Mesodermal cell (in vitro differentiated cells): Measurements from ENCODE around the gene TMEM114.
"Not testable (repeated sequence)": the region's sequence is repeated elsewhere in the genome, so short reads cannot be mapped to it uniquely, and the experiment has no call there.

ENCODE experiments used
- H3K27ac ChIP-seq: 2 replicates; pipeline ENCODE4 v1.7.0; 2013; ENCODE audit warnings: mild to moderate bottlenecking, low read depth, low read length, moderate library complexity; ENCODE audit not compliant: severe bottlenecking
- H3K36me3 ChIP-seq: 2 replicates; pipeline ENCODE4 v1.7.1; 2013; ENCODE audit warnings: mild to moderate bottlenecking, low read length, moderate library complexity; ENCODE audit not compliant: control insufficient read depth, insufficient read depth
- H3K4me1 ChIP-seq: one replicate; pipeline ENCODE4 v1.7.1; 2013; ENCODE audit warnings: mild to moderate bottlenecking, low read length; ENCODE audit not compliant: insufficient read depth, control insufficient read depth, poor library complexity, severe bottlenecking
- H3K4me3 ChIP-seq: 2 replicates; pipeline ENCODE4 v1.7.0; 2013; ENCODE audit warnings: low read length, control low read depth, mild to moderate bottlenecking; ENCODE audit not compliant: insufficient read depth, poor library complexity, severe bottlenecking; ENCODE audit errors: extremely low read depth
- H3K9me3 ChIP-seq: 2 replicates; pipeline ENCODE4 v1.7.1; 2013; ENCODE audit warnings: mild to moderate bottlenecking, low read length, moderate library complexity; ENCODE audit not compliant: control insufficient read depth
- WGBS, 2 experiments: methylation state at CpG; one replicate each; pipeline ENCODE4 v1.1.5; 2013; ENCODE audit warnings: missing lambda C conversion rate in 2 of 2; ENCODE audit not compliant: insufficient coverage in 2 of 2; 5-methylcytosine and 5-hydroxymethylcytosine counted together

Gene TMEM114

DNA sequence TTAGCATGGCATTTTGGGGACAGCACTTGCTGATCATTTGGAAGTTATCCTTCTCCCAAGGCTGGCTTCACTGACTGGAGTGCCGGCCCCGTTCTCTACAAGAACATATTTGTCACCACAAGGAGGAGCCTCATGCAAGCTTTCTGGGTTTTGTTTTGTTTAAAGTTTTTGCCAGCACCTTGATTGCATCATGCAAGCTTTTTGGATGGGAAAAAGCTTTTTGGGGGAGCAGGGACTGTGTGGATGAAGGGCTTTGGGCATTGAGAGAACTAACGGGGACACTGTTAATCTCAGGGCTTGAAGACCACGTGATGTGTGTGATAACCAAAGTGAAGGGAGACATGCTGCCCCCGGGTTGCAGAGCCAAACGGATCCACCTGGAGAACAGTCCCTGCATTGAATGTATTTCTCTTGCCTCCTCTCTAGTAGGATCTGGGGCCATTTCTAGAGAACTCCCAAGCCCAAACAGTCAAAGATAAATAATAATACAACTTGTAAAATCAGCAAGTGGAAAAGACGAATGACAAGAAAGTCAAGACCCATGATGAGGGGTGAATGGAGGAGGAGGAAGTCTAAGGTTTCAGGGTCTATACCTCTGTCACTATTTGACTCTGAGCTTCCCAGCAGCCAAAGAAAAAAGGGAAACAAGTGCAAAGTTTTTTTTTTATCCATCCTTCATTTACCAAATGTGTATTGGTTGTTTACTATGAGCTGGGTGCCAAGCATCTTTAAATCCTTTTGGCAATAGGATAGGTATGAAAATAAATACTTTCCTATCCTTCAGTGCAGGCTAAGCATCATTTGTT, 17.2 kb downstream of the TMEM114 start:
- H3K4me3 ChIP-seq = no peak overlapping the region
- 36 to 69% methylated on average over 4 to 6 of the region's 7 CpGs for WGBS, 2 experiments
- H3K27ac ChIP-seq = no peak overlapping the region
- no peaks in the 10 kb centered on the region for H3K9me3 ChIP-seq
- no peaks in the 10 kb centered on the region for H3K36me3 ChIP-seq
- peaks cover 23% of the 10 kb centered on the region for H3K4me1 ChIP-seq

DNA sequence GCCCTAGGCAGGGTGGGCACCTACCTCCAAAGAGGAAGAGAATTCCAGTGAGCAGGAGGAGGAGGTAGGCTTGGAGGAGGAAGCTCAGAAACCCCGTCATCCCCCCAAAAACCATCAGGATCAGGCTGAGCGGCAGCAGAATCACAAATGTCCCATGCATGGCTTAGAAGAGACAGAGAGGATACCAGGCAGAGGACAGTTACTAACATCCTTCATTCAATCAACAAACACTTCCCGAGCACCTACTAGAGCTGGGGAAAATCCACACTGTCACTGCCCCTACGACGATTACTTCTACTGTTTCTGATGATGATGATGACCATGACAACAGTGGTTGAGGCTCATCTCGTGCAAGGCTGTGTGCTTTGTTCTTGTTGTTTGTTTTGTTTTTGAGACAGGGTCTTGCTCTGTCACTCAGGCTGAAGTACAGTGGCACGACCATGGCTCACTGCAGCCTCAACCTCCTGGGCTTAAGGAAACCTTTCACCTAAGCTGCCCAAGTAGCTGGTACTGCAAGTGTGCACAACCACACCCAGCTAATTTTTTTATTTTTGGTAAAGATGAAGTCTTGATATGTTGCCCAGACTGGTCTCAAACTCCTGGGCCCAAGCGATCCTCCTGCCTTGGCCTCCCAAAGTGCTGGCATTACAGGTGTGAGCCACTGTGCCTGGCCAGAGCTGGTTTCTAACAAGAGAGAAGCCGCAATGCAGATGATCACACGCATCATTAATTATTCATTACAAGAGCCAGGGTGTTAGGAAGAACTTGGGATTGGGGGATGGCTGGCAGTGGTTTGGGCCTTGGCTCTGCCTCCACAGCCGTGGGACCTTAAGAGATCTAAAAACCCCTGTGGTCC, 18.0 kb downstream of the TMEM114 start:
- Histone ChIP-seq H3K27ac (peak overlapping the region; percentile 94), H3K4me3 (no peak overlapping the region)
- WGBS, 2 experiments = 80 to 83% methylated on average over 5 to 6 of the region's 11 CpGs

DNA sequence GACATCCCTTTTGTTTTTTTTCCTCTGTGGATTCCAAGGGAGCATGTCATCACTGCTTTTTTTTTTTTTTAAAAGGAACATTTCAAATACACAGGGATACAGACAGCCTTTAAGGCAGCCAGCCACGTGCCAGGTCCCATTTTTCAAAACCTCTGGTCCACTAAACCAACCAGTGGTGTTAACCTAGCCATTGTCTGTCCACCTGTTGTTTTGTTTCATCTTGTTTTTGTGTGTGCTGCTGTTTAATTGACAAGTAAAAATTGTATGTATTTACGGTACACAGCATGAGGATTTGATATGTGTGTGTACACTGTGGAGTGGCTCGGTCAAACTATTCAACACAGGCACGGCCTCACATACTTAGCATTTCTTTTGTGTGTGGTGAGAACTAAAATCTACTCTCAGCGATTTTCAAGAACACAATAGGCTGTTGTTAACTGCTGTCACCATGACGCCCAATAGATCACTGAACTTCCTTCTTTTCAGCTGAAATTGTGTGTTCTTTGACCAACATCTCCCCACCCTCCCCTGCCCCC, 19.2 kb downstream of the TMEM114 start:
- peak overlapping the region; percentile 94 for H3K27ac ChIP-seq
- WGBS, 2 experiments = 23 to 43% methylated on average over 3 to 4 of the region's 6 CpGs
- no peaks in the 10 kb centered on the region for H3K9me3 ChIP-seq
- peaks cover 23% of the 10 kb centered on the region for H3K4me1 ChIP-seq
- H3K4me3 ChIP-seq = no peak overlapping the region
- no peaks in the 10 kb centered on the region for H3K36me3 ChIP-seq

More for the DNA sequence above, 18.0 kb downstream of the TMEM114 start:
- no peaks in the 10 kb centered on the region for H3K36me3 ChIP-seq
- H3K4me1 ChIP-seq = peaks cover 23% of the 10 kb centered on the region
- no peaks in the 10 kb centered on the region for H3K9me3 ChIP-seq

DNA sequence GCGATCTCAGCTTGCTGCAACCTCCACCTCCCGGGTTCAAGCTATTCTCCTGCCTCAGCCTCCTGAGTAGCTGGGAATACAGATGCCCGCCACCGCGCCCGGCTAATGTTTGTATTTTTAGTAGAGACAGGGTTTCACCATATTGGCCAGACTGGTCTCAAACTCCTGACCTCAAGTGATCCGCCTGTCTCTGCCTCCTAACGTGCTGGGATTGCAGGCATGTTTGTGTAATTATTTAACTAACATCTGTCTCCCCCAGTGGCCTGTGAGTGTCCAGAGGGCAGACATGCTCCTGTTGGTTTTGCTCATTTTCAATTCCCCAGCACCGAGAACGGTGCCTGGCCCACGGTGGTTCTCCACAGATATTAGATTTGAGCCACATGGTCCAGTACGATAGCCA, 19.9 kb downstream of the TMEM114 start:
- H3K9me3 ChIP-seq, H3K4me3 ChIP-seq, H3K36me3 ChIP-seq: not testable (repeated sequence)
- Histone ChIP-seq H3K4me1 (peaks cover 23% of the 10 kb centered on the region), H3K27ac (peak overlapping the region; percentile 94)
- whole genome bisulfite sequencing, 2 experiments = 80 to 90% methylated on average over 5 to 8 of the region's 12 CpGs

DNA sequence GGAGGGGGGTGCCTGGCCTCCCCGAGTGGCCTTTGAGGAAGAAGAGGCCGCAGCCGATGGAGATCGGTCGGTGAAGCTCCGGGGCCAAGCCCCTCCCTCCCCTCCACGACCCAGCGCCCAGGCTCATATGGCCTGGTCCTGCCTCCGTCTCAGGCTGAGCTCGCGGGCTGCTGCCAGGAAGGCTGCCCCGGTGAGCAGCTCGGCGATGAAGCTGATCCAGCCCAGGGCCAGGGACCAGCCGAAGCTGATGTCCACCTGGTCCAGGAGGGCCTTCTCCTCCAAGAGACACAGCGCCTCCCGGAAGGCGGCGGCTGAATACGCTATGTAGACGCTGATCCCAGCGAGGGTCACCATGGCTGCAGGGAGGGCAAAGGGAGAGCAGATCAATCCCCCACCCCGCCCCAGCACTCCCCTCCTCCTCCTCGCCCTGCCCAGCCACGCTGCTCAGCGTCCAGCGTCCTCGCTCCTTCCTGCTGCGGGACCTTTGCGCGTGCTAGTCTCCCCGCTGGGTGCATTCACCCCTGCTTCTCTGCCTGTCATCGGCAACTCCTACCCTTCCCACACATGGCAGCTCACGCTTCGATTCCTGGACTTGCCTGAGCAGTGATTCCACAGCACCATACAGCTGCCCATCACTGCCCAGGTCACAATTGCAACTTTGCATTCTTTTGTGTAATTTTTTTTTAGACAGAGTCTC, 20.5 kb downstream of the TMEM114 start:
- no peak overlapping the region for H3K27ac ChIP-seq
- H3K9me3 ChIP-seq = no peaks in the 10 kb centered on the region
- WGBS, 2 experiments = 79 to 89% methylated on average over 32 to 34 of the region's 35 CpGs
- H3K4me3 ChIP-seq = no peak overlapping the region
- no peaks in the 10 kb centered on the region for H3K36me3 ChIP-seq
- peaks cover 23% of the 10 kb centered on the region for H3K4me1 ChIP-seq

DNA sequence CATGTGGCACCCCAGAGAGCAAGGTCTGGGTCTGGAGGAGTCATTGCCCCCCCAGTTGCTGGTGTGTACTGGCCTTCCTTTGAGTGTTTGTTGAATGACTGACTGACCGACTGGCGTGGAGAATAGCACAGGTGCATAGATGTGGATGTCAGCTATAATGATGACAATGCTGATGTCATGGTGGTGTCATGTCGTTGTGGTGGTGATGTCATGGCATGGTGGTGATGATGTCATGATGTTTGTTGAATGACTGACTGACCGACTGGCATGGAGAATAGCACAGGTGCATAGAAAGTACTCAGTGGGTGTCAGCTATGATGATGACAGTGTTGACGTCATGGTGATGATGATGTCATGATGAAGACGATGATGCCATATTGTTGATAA, 22.1 kb downstream of the TMEM114 start:
- H3K36me3 ChIP-seq = no peaks in the 10 kb centered on the region
- H3K9me3 ChIP-seq = peaks cover 8% of the 10 kb centered on the region
- H3K4me3 ChIP-seq = no peak overlapping the region
- WGBS, 2 experiments = 88 to 92% methylated on average over 4 of the region's 6 CpGs
- H3K4me1 ChIP-seq = peaks cover 23% of the 10 kb centered on the region
- H3K27ac ChIP-seq = no peak overlapping the region

DNA sequence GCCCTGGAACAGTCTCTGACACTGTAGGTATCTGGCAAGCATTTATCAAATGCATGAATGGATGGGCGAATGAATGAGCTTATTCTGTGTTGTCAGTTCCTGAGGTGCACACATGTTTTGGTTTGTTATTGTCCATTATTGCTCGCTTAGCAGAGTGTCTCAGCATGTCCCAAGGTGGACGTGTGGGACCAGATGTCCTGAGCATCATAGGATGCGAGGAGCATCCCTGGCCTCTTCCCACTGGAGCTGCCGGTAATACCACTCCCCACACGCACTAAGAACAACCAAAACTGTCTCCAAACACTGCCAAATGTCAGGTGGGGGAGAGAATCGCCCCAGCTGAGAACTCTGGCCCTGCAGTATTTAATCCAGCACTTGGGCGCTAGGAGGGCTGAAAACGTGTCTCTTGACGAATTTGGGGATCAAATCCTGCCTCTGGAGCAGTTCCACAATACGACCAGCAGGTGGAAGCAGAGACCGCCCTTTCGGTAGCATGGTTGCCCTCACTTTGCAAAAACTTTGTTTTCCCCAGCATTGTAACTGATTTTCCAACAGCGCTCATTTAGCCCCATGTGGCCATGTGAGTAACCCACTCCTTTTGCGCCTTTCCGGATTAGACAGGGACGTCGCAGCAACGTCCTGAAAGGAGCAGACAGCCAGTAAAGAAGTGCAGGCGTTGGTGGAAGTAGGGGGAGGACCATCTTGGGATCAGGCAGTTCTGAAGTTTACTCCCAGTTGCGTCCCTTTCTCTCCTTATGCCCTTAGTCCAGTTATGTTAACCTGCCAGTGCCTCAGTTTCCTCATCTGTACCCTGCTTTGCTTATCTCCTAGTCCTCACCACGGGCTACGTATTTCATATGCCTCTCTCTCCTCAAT, 22.7 kb downstream of the TMEM114 start:
- Histone ChIP-seq H3K4me3 (no peak overlapping the region), H3K9me3 (peaks cover 13% of the 10 kb centered on the region), H3K36me3 (no peaks in the 10 kb centered on the region), H3K4me1 (peaks cover 22% of the 10 kb centered on the region), H3K27ac (no peak overlapping the region)
- WGBS, 2 experiments = 17 to 24% methylated on average over 12 to 19 of the region's 23 CpGs

DNA sequence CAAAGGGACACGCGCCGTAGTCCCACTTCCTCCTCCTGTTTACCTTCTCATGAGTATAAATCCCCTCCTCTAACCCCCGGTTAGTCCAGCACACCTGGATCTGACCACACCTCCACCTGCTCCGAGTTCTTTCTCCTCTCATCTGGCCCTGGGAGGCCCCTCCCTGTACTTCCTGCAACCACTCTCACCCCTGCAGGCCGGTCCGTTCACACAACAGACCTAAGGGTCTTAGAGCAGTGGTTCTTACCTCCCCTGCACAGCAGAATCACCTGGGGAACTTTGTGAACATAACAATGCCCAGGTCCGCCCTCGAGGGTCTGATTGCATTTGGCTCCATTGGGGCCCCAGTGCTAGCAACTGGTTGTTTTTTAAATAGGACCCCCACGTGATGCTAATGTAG, 24.8 kb downstream of the TMEM114 start:
- Histone ChIP-seq H3K36me3 (no peaks in the 10 kb centered on the region), H3K4me3 (no peak overlapping the region), H3K9me3 (peaks cover 25% of the 10 kb centered on the region), H3K27ac (no peak overlapping the region), H3K4me1 (peaks cover 4% of the 10 kb centered on the region)
- WGBS, 2 experiments = 20 to 23% methylated on average over 7 to 9 of the region's 10 CpGs

DNA sequence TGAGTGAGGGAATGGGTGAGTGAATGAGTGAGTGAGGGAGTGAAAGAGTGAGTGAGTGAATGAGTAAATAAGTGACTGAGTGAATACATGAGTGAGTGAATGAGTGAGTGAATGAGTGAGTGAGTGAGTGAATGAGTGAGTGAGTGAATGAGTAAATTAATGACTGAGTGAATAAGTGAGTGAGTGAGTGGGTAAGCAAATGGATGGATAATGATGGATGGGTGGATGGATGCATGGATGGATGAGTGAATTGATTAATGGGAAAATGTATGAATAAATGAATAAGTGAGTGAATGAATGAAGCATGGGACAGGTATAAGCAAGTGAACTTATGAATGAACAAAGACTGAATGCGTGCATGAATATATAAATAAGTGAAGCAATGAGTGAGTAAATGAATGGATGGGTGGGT, 25.4 kb downstream of the TMEM114 start:
- Histone ChIP-seq H3K4me1 (no peaks in the 10 kb centered on the region), H3K27ac (no peak overlapping the region), H3K4me3 (no peak overlapping the region), H3K36me3 (no peaks in the 10 kb centered on the region), H3K9me3 (peaks cover 25% of the 10 kb centered on the region)
- WGBS, 2 experiments = 75 to 83% methylated on average over 1 of the region's 1 CpG
